ENCODE results near the gene XPR1.
"Not testable (repeated sequence)": the region's sequence is repeated elsewhere in the genome, so short reads cannot be mapped to it uniquely, and the experiment has no call there.

Gene XPR1

GRCh38 chr1:180842491-180843275 lies 210.9 kb downstream of the XPR1 start:
- DNase-seq = no peak

- DNase-seq = no peak
Observed at GRCh38 chr1:180845352-180845751, 213.5 kb downstream of the XPR1 start.

GRCh38 chr1:180848191-180848590 lies 216.4 kb downstream of the XPR1 start:
- DNase-seq = no peak

GRCh38 chr1:180849031-180849775 lies 217.4 kb downstream of the XPR1 start:
- DNase-seq = no peak

- peak; percentile 63 for DNase-seq
Observed at GRCh38 chr1:180851995-180852887, 220.4 kb downstream of the XPR1 start.

- DNase-seq = peak; percentile 23
Observed at GRCh38 chr1:180854001-180854400, 222.2 kb downstream of the XPR1 start.

- peak; percentile 21 for DNase-seq
Observed at GRCh38 chr1:180854456-180854855, 222.6 kb downstream of the XPR1 start.

- not testable (repeated sequence) for DNase-seq
Observed at GRCh38 chr1:180857947-180858725, 226.3 kb downstream of the XPR1 start.

GRCh38 chr1:180859306-180859705 lies 227.5 kb downstream of the XPR1 start:
- DNase-seq = no peak

- no peak for DNase-seq
Observed at GRCh38 chr1:180860535-180860934, 228.7 kb downstream of the XPR1 start.

GRCh38 chr1:180862305-180862704 lies 230.5 kb downstream of the XPR1 start:
- DNase-seq = no peak

GRCh38 chr1:180863158-180863775 lies 231.4 kb downstream of the XPR1 start:
- no peak for DNase-seq

GRCh38 chr1:180881806-180882509 lies 250.1 kb downstream of the XPR1 start:
- no peak for DNase-seq

- DNase-seq = no peak
Observed at GRCh38 chr1:180884588-180885300, 252.9 kb downstream of the XPR1 start.

GRCh38 chr1:180886338-180886737 lies 254.5 kb downstream of the XPR1 start:
- DNase-seq = no peak

GRCh38 chr1:180887841-180888240 lies 256.0 kb downstream of the XPR1 start:
- no peak for DNase-seq

GRCh38 chr1:180888870-180889269 lies 257.0 kb downstream of the XPR1 start:
- no peak for DNase-seq

GRCh38 chr1:180889325-180889724 lies 257.5 kb downstream of the XPR1 start:
- DNase-seq = no peak

GRCh38 chr1:180892272-180892671 lies 260.4 kb downstream of the XPR1 start:
- no peak for DNase-seq

- DNase-seq = no peak
Observed at GRCh38 chr1:180892675-180893074, 260.9 kb downstream of the XPR1 start.

GRCh38 chr1:180893614-180894013 lies 261.8 kb downstream of the XPR1 start:
- DNase-seq = no peak

All from GF-D8 (cell line).